Tibial artery (tissue), 4 donors: ENCODE results near the gene MBNL2.

Source experiments
- DNase-seq, 2 donors: peaks; one replicate each; pipeline ENCODE4 v3.0.0-alpha.2; 2019
- H3K27ac ChIP-seq, 2 donors: fragments of 200-600 bp; sonication (generic) in 1 of 2; 1 replicate in 1 of 2; 2 replicates in 1 of 2; pipeline ENCODE4 v1.5.1; 2018 to 2019; ENCODE audit warnings: mild to moderate bottlenecking in 1 of 2
- H3K27me3 ChIP-seq, 2 donors: fragments of 200-600 bp; sonication (generic) in 1 of 2; one replicate each; pipeline versions ENCODE4 v1.5.1 to v1.6.0; 2016 to 2019
- H3K36me3 ChIP-seq, 3 donors: fragments of 200-600 bp; sonication (generic) in 2 of 3; one replicate each; pipeline ENCODE4 v1.5.1; 2016 to 2019; ENCODE audit warnings: mild to moderate bottlenecking in 2 of 3
- H3K4me1 ChIP-seq, 4 donors: fragments of 200-600 bp; sonication (generic) in 2 of 4; 1 replicate in 3 of 4; 2 replicates in 1 of 4; pipeline ENCODE4 v1.5.1; 2016 to 2019
- H3K4me3 ChIP-seq, 2 donors: fragments of 200-600 bp; sonication (generic) in 1 of 2; 1 replicate in 1 of 2; 2 replicates in 1 of 2; pipeline ENCODE4 v1.5.1; 2018 to 2019; ENCODE audit warnings: mild to moderate bottlenecking in 2 of 2
- H3K9me3 ChIP-seq, 3 donors: fragments of 200-600 bp; sonication (generic) in 1 of 3; one replicate each; pipeline ENCODE4 v1.5.1; 2016 to 2019
- intact Hi-C: fragments of 100-400 bp; cut with DNase I; formaldehyde crosslinking; loops from one replicate; pipeline ENCODE4 v1.15.0; 2023; ENCODE audit warnings: low total_unique reads
- TF ChIP-seq, protein P1 (sequence below), 2 experiments: fragments of 200-600 bp in 1 of 2; fragments of 450-650 bp in 1 of 2; IDR thresholded peaks; one replicate each; pipeline ENCODE4 v1.5.1; 2017 to 2019; ENCODE audit warnings: antibody characterized with exemption in 2 of 2, mild to moderate bottlenecking in 1 of 2, moderate library complexity in 1 of 2

Gene MBNL2

DNA sequence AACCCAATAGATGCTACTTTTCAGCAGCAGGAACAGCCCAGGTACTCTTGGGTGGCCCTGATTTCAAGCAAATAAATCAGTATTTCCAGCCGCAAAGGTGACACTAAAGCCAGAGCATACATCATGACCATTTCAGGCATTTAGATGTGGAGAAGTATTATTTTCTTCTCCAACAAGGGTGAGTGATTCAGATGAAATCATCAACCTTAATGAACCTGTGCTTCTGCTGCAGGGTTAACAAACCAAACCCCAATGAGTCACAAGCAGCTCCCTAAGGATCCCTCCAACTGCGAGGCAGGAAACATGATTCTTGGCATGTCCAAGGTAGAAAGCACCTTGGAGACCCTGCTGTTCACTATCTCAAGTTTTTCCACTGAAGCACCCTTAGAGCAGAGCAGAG, 32.7 kb downstream of the MBNL2 start:
- no peaks in the 10 kb centered on the region for H3K36me3 ChIP-seq
- H3K27me3 ChIP-seq, result no peaks in the 10 kb centered on the region
- intact Hi-C loops, result no loop called here
- peak overlapping the region; percentile 68 to 71 for H3K27ac ChIP-seq
- no peak for DNase-seq
- TF ChIP-seq, protein P1, sequence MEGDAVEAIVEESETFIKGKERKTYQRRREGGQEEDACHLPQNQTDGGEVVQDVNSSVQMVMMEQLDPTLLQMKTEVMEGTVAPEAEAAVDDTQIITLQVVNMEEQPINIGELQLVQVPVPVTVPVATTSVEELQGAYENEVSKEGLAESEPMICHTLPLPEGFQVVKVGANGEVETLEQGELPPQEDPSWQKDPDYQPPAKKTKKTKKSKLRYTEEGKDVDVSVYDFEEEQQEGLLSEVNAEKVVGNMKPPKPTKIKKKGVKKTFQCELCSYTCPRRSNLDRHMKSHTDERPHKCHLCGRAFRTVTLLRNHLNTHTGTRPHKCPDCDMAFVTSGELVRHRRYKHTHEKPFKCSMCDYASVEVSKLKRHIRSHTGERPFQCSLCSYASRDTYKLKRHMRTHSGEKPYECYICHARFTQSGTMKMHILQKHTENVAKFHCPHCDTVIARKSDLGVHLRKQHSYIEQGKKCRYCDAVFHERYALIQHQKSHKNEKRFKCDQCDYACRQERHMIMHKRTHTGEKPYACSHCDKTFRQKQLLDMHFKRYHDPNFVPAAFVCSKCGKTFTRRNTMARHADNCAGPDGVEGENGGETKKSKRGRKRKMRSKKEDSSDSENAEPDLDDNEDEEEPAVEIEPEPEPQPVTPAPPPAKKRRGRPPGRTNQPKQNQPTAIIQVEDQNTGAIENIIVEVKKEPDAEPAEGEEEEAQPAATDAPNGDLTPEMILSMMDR (IDR thresholded peaks at IDR 0.05), result no peak
- no peaks in the 10 kb centered on the region for H3K9me3 ChIP-seq
- H3K4me1 ChIP-seq, result peaks cover 0 to 95% (median 66%) of the 10 kb centered on the region in 4 donors
- no peak overlapping the region for H3K4me3 ChIP-seq

DNA sequence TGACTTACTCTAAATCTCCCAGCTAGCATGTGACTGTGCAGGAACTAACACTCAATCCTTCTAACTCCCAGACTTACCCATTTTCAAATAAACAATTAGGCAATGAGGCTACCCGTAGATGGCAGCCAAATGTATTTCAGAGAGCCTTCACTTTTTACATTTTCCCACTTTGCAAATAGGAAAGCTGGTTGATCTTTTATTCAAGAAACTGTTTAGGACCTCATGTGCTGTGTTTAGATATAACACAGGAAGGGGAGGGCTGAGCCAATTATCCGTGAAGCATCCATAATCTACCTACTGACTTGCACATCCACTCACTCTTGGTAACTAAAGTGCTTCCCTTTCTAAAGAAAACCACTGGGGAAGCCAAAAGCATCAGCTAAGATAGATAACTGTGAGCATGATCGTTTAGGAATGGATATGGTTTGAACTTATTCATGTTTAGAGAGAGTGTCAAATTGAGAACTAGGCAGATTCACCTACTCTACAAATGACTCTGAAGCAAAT, 33.4 kb downstream of the MBNL2 start:
- Histone ChIP-seq H3K27ac (peak overlapping the region; percentile 68 to 71), H3K4me3 (no peak overlapping the region), H3K27me3 (no peaks in the 10 kb centered on the region), H3K4me1 (peaks cover 0 to 95% (median 69%) of the 10 kb centered on the region in 4 donors), H3K9me3 (no peaks in the 10 kb centered on the region), H3K36me3 (no peaks in the 10 kb centered on the region)
- TF ChIP-seq, protein P1 (IDR thresholded peaks at IDR 0.05), result no peak
- intact Hi-C loops, result no loop called here
- DNase-seq, result no peak

DNA sequence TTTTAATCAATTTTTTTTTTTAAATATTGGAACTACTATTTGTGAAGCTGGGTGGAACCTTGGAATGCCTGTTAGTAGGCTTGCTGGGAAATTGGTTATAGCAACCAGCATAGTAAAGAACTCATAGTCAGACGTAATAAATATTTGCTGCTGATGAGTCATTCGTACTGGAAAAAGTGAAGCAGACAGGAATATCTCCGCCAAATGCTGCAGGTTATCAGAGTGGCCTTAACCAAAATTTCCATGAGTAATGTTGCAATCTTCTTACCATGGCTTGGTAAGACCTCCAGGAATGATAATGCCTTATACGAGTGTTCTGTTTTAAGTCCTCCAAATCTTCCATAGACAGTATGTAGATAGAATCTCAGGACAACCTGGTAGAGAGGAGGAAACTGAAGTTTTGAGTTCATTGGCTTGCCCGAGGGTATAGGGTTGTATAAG, 34.2 kb downstream of the MBNL2 start:
- Histone ChIP-seq H3K27ac (peak overlapping the region; percentile 68 to 71), H3K36me3 (no peaks in the 10 kb centered on the region), H3K4me3 (no peak overlapping the region), H3K27me3 (no peaks in the 10 kb centered on the region), H3K4me1 (peaks cover 0 to 95% (median 69%) of the 10 kb centered on the region in 4 donors), H3K9me3 (no peaks in the 10 kb centered on the region)
- no peak for DNase-seq
- intact Hi-C loops, result no loop called here
- TF ChIP-seq, protein P1 (IDR thresholded peaks at IDR 0.05), result no peak

DNA sequence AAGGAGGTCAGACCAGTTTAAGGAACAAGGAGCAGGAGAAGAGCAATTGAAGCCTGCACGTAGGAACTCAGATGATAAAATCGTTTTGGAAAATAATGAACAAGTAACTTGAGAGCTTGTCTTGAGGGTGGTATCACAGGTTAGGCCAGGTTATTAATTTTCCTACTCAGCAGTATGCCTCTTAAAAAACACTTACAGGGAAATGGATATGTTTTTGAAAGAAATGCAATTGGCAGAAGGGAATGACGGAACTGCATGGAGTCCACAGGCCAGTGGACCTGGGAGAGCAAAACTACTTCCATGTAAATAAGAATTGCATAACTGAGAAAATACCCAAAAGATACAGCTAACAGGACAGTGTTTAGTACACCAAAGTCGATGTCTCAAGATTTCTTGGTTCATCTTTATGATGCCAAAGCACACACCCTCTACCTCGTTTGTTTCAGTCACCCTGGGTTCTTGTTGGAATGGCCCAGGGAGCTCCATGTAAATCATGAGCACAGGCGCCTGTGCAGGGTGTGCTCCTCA, 35.2 kb downstream of the MBNL2 start:
- H3K9me3 ChIP-seq, result no peaks in the 10 kb centered on the region
- TF ChIP-seq, protein P1 (IDR thresholded peaks at IDR 0.05), result no peak
- DNase-seq, result no peak
- H3K36me3 ChIP-seq, result no peaks in the 10 kb centered on the region
- H3K27ac ChIP-seq, result peak overlapping the region; percentile 68 to 71
- H3K4me3 ChIP-seq, result no peak overlapping the region
- intact Hi-C loops, result no loop called here
- peaks cover 0 to 98% (median 75%) of the 10 kb centered on the region in 4 donors for H3K4me1 ChIP-seq
- no peaks in the 10 kb centered on the region for H3K27me3 ChIP-seq

DNA sequence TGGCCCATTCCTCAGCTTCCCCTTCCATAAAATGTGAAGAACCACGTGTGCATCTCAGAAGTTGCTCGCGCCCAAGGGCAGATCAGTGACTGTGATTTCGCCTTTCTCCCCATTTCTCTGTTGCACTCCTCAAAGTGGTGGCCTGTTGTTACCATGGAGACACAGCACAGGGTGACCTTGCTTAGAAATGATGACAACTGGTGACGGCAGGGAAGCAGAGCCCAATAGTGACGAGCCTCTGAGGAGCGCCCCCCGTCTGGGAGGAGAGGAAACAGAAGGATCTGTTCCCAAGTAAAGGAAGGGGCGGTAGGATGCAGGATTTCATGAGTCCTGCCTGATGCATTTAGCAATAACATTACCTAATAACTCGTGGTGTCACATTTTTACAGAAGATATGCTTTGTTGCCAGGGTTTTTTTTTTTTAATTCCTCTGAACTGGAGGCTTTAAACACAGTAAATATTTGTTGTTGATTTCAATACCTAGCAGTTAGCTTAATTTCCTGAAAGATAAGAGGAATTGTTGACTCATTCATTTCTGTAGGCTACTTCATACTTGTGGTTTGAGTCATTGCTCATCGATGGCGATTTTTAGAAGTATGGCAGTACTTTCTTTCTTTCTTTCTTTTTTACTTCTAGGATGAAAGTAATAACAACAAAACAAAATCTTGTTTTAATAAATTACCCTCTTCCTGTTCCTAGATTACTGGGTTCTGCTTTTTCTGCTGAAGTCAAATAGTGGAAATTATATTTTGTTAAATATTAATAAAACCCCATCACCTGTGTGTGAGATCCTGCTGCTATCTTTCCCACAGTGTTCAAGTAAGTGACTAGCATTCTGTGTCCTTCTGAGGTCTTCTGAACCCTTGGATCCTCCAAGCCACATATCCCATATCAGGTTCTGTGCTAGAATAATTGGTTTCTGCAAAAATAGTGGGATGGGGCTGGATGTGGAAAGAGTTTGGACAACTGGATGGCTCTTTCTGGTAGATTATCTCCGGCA, 36.0 kb downstream of the MBNL2 start:
- no peaks in the 10 kb centered on the region for H3K36me3 ChIP-seq
- intact Hi-C loops, result no loop called here

More for the DNA sequence above, 36.0 kb downstream of the MBNL2 start:
- Histone ChIP-seq H3K9me3 (no peaks in the 10 kb centered on the region), H3K4me1 (peaks cover 0 to 97% (median 75%) of the 10 kb centered on the region in 4 donors), H3K27ac (peak overlapping the region; percentile 68 to 71), H3K27me3 (no peaks in the 10 kb centered on the region), H3K4me3 (no peak overlapping the region)
- peak; percentile 69 to 85 for DNase-seq
- TF ChIP-seq, protein P1 (IDR thresholded peaks at IDR 0.05), result no peak
